DMS114 treated with DMSO at 0.1 percent for 48 hours (cell line): Measurements from ENCODE around the gene BTBD6.
"Not testable (repeated sequence)": the region's sequence is repeated elsewhere in the genome, so short reads cannot be mapped to it uniquely, and the experiment has no call there.

Experiments used
- DNase-seq: peaks from one replicate; lab custom pipeline; 2025; ENCODE audit not compliant: unreplicated experiment; lab: John Stamatoyannopoulos, UW

Gene BTBD6

DNA sequence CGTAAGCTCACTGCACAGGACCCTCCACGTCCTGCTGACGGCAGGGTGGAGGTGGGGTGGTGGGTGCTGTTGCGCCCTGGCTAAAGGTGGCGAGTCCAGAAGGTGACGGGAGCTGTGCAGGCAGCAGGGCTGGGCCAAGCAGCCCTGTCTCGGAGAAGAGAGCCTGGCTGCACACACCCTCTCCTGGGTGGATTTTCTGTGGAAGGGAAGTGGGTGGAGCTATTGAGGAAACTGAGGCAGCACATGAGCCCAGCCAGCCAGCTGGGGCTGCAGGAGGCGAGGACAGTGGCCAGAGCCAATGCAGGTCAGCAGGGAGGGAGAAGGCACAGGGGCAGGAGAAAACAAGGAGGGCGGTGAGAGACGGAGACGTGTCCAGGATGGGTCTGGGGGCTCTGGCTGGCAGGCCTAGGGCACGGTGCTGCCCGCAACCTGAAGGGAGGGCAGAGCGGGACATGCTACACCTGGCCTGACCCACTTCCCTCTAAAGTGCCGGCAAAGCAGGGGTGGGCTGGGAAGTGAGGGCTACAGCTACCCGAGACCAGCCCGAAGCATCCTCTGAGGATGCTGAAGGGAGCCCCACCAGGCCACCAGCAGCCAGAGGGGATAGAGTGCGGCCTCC lies 20.5 kb downstream of the BTBD6 start:
- DNase-seq = no peak

- no peak for DNase-seq
These were observed 21.1 kb downstream of the BTBD6 start for GRCh38 chr14:105269405-105269804.

DNA sequence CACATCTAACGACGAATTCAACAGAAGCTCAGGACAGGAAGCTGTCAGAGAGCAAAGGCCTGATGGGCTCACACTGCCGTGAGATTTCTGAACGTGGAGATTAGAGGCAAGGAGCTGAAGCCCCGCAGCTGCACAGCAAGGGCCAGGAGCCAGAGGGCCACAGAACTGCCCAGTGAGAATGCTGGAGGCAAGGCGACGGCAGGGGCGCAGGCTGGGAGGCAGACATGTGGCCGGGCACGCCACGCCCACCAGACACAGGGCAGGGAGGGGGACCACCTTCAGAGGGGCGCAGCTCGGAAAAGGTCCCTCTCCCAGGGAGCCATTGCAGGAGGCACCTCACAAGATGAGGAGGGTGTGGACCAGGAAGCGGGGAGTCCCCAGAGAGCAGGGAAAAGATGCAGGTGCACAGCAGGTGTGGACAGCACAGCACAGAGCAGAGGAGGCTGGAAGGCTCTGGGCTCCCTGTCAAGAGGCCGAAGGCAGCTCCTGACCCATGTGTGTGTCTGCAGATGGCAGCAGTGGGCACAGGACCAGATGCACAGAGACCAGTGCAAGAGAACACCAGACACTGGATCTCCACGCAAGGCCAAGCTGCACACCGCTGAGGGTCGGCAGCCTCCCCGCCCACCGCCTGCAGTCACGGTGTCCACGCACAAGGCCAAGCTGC lies 23.0 kb downstream of the BTBD6 start:
- DNase-seq = no peak

DNA sequence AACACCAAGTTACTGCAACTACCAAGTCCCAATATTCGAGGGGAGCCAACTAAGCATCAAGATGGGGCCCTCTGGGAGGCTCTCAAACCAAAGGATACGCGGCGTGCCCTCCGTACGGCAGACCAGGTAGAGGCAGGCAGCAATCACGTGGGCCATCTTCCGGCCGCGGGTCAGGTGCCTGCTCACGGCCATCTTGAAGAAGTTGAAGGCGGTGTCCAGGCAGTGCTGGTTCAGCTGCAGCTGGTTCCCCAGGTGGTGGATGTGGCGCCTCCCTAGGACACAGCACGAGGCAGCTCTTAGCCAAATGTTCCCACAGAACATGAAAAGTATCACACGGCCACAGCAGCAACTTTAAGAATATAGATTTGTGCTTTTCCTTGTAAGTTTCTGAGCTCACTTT lies 24.3 kb downstream of the BTBD6 start:
- no peak for DNase-seq

- DNase-seq = no peak
These were observed 24.7 kb downstream of the BTBD6 start for GRCh38 chr14:105273062-105273461.

GRCh38 chr14:105274637-105275036 lies 26.3 kb downstream of the BTBD6 start:
- DNase-seq = no peak

- no peak for DNase-seq
These were observed 27.1 kb downstream of the BTBD6 start for GRCh38 chr14:105275267-105275946.

DNA sequence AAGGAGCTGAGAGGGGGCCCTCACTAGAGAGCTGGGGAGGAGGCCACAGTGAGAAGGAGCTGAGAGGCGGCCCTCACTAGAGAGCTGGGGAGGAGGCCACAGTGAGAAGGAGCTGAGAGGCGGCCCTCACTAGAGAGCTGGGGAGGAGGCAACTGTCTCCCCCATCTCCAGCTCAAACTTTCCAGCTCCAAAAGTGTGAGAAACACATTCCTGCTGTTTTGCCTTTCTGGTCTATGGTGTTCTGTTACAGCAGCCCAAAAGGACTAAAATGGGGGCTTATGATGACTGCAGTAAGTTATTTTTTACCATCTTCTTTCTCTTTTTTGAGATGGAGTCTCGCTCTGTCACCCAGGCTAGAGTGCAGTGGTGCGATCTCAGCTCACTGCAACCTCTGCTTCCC lies 29.1 kb downstream of the BTBD6 start:
- DNase-seq = not testable (repeated sequence)

DNA sequence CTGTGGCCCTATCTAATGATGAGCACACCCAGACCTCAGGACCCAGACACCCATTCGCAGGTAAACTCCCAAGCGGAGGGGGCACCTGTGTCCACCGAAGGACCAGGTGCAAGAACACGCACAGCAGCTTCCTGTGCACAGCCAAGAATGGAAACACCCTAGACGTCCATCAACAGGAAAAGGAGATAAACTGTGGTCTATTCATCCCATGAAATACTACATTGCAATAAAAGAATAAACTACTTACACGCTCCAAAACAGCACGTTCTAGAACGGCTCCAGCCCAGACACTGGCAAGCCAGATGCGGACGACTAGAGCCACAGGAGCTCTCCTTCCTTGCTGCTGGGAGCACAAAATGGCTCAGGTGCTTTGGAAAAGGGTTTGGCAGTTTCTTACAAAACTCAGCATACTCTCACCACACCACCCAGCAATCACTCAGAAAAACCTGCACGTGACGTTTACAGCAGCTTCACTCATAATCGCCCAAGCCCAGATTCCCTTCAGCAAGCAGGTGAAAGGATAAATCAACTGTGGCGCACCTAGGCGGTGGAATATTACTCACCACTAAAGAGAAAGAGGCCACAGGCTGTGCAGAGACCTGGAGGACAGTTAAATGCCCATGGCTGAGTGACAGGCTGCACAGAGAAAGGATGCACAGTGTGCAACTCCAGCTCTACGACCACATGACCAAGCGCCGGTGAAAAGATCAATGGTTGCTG lies 31.5 kb downstream of the BTBD6 start:
- DNase-seq = no peak

- no peak for DNase-seq
These were observed 32.2 kb downstream of the BTBD6 start for GRCh38 chr14:105280525-105280924.

DNA sequence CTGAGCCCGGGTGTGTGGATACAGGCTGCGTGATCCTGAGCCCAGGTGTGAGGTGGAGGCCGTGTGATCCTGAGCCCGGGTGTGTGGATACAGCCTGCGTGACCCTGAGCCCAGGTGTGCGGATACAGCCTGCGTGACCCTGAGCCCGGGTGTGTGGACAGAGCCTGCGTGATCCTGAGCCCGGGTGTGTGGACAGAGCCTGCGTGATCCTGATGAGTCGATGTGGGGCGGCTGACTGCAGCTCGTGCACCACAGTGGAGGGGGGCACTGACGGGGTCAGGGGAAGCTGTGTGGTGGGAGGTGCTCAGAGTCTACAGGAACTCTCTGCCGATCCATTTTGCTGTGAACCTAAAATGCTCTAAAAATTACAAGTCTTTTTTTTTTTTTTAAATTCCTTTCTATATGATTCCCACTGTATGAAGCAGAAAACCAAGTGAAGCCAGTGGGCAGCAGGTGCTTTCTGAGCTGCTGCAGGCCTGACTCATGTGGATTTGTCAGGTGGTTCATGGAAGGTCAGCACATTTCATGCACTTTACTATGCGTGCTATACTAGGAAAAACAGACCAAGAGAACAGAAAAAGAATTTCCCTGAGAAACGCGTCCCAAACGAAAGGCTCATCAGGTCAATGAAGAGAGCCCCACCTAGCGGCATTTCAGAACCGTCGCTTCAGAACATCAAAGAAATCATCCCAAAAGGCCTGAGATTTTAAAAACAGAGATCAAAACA lies 33.2 kb downstream of the BTBD6 start:
- DNase-seq = peak; percentile 37

DNA sequence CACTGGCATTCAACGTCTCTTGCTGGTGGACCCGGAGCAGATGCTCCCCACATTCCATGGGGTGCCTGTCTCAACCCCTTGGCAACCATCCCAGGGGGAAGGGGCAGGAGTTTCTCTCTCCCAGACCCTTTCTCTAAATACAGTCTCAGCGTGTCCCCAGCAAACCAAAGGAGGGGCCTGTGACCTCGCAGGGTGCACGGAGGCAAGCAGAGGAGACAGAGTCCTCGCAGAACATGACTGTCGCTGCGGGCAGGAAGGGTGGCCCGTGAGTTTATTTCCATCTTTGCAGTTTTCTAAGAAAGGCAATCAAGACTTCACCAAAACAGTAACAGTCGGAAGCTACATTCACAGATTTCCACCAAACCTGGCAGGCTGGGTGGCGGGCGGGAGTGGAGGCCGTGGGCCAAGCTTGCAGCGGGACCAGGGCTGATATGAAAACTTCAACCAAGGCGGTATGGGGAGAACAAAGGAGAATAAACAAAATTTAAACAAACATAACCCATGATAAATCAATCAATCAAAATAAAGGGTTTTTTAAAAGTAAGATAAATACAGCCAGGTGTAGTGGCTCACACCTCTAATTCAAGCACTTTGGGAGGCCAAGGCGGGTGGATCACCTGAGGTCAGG lies 33.9 kb downstream of the BTBD6 start:
- no peak for DNase-seq

GRCh38 chr14:105283028-105283427 lies 34.7 kb downstream of the BTBD6 start:
- no peak for DNase-seq

DNA sequence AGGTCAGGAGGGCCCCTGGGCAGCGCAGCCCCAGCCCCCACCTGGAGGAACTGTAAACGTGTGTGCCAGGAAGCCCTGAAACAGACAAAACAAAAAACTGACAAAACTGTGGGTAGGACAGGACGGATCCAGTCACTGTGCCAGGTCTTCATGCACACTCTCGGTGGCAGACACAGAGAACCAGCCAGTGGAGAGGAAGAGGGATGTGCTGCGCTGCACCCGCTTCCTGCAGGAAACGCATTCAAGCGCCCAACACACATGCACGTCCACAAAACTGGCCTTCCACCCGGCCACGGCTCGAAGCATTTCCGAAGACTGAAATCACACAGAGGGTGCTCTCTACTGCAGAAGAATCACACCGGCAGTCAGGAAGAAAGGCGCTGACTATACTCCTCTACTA lies 35.6 kb downstream of the BTBD6 start:
- no peak for DNase-seq

- no peak for DNase-seq
These were observed 36.8 kb downstream of the BTBD6 start for GRCh38 chr14:105285174-105285573.

- DNase-seq = no peak
These were observed 38.4 kb downstream of the BTBD6 start for GRCh38 chr14:105286759-105287144.

GRCh38 chr14:105287249-105288102 lies 39.1 kb downstream of the BTBD6 start:
- DNase-seq = no peak

- not testable (repeated sequence) for DNase-seq
These were observed 40.6 kb downstream of the BTBD6 start for GRCh38 chr14:105288936-105289335.

- no peak for DNase-seq
These were observed 42.5 kb downstream of the BTBD6 start for GRCh38 chr14:105290621-105291346.
